ENCODE data around the gene GSE1.

Gene GSE1

GRCh38 chr16:85612801-85613603 is at the start of gene GSE1:
TSS of gene GSE1 (plus strand) at chr16:85613322. CDS start at chr16:85613392, 70 bp downstream.
- TF ChIP-seq, protein P1, sequence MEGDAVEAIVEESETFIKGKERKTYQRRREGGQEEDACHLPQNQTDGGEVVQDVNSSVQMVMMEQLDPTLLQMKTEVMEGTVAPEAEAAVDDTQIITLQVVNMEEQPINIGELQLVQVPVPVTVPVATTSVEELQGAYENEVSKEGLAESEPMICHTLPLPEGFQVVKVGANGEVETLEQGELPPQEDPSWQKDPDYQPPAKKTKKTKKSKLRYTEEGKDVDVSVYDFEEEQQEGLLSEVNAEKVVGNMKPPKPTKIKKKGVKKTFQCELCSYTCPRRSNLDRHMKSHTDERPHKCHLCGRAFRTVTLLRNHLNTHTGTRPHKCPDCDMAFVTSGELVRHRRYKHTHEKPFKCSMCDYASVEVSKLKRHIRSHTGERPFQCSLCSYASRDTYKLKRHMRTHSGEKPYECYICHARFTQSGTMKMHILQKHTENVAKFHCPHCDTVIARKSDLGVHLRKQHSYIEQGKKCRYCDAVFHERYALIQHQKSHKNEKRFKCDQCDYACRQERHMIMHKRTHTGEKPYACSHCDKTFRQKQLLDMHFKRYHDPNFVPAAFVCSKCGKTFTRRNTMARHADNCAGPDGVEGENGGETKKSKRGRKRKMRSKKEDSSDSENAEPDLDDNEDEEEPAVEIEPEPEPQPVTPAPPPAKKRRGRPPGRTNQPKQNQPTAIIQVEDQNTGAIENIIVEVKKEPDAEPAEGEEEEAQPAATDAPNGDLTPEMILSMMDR (IDR thresholded peaks at IDR 0.05; ENCODE audit: control insufficient read depth, extremely low read depth, insufficient read depth), result no peak
- peak within 1 kb of the TSS; percentile 79 for H3K4me3 ChIP-seq (ENCODE audit: low read depth, low read length)
- DNase-seq (ENCODE audit: low read depth), result peak; percentile 94

- TF ChIP-seq, protein P1 (IDR thresholded peaks at IDR 0.05; ENCODE audit: control insufficient read depth, extremely low read depth, insufficient read depth), result no peak
- DNase-seq (ENCODE audit: low read depth), result no peak
- no peak overlapping the region for H3K4me3 ChIP-seq (ENCODE audit: low read depth, low read length)
Observed at GRCh38 chr16:85563515-85564276, 49.4 kb upstream of the GSE1 start.

DNA sequence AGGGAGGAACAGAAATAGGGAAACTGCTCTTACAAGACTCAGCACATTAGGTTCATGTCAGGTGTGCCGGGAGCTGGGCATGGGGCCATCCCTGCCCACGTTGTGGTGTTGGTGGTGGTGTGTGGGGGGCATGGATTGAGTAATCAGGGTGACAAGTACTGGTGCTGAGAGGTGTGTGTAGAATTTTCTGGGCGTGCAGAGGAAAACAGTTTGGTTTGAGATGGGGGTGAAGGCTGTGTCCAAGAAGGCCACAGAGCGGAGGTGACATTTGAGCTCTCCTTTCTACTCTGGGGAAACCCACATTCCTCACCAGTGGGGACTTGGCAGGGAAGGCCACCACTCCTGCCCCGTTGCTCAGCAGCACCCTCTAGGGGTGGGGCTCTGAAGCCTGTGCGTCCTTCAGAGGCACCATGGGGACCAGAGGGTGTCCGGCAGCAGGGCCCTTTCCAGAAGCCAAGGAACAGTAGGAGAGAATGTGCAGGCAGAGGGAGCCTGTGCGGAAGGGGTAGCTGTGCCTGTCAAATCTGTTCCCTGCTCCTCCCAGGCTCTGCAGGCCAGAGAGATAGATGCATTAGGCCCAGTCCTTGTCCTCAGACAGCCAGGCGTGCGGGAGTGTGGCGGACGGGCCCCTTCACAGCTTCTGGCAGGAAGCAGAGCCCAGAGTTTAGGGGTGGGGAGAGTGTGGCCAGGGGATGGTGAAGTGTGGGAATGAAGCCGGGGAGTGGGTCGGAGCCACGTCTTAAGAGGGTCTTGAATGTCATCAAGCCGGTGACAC is 48.7 kb upstream of the GSE1 start:
- H3K4me3 ChIP-seq (ENCODE audit: low read depth, low read length), result no peak overlapping the region
- TF ChIP-seq, protein P1 (IDR thresholded peaks at IDR 0.05; ENCODE audit: control insufficient read depth, extremely low read depth, insufficient read depth), result peak; percentile 23; the same call in 1 of the 2 replicates
- DNase-seq (ENCODE audit: low read depth), result no peak

DNA sequence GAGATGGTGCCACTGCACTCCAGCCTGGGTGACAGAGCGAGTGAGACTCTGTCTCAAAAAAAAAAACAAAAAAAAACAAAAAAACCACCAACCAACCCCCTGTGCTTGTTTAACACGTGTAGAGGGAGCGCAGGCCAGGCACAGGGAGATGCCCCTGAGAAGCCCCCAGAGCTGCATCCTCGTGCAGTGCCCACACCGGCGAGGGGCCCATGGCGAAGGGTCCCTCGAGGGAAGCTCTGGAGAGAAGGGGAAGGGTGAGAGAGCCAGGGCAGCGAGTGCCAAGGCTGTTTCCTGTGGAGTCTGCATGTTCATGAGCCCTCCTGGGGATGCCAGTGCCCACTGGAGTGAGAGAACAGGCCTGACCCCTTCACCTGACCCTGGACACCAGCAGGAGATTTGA is 47.8 kb upstream of the GSE1 start:
- H3K4me3 ChIP-seq (ENCODE audit: low read depth, low read length), result no peak overlapping the region
- DNase-seq (ENCODE audit: low read depth), result no peak
- TF ChIP-seq, protein P1 (IDR thresholded peaks at IDR 0.05; ENCODE audit: control insufficient read depth, extremely low read depth, insufficient read depth), result no peak

GRCh38 chr16:85565801-85566526 is 47.2 kb upstream of the GSE1 start:
- TF ChIP-seq, protein P1 (IDR thresholded peaks at IDR 0.05; ENCODE audit: control insufficient read depth, extremely low read depth, insufficient read depth), result no peak
- H3K4me3 ChIP-seq (ENCODE audit: low read depth, low read length), result no peak overlapping the region
- DNase-seq (ENCODE audit: low read depth), result no peak

DNA sequence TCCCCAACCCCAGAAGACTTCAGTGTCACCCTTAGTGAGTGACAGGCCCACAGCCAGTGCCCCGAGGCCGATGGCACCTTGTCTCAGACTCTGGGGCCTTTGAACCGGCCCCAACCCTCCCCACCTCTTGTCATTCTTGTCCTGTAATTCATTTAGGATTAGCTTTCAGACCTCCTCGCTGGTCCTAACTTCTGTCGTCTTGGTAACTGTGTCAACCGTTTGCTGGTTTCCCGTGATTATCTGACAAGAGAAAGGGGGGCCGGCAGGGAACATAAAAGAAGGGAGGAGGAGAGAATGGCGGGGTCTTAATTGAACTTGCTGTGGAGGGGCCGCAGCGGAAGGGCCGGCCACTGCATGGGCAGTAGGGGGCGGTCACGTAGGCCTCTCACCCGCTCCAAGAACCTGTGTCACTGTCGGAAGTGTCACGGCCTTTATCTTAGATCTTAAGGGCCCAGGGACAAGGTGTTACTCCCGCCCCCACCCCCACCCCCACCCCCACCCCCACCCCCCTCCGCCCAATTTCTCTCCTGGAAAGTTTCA is 46.5 kb upstream of the GSE1 start:
- H3K4me3 ChIP-seq (ENCODE audit: low read depth, low read length), result no peak overlapping the region
- DNase-seq (ENCODE audit: low read depth), result no peak
- TF ChIP-seq, protein P1 (IDR thresholded peaks at IDR 0.05; ENCODE audit: control insufficient read depth, extremely low read depth, insufficient read depth), result no peak

Measured in LNCaP clone FGC (cell line).